Measurements from ENCODE around the gene CLSTN2.

The CLSTN2 gene

GRCh38 chr3:140466535-140466934 lies 531.5 kb downstream of the CLSTN2 start:
- Histone ChIP-seq H3K9me3 (ENCODE audit: severe bottlenecking) (no peaks in the 10 kb centered on the region), H3K27me3 (ENCODE audit: insufficient read depth, low read depth, severe bottlenecking) (no peaks in the 10 kb centered on the region), H3K27ac (no peak overlapping the region), H3K36me3 (no peaks in the 10 kb centered on the region), H3K4me3 (ENCODE audit: low read depth, low read length) (no peak overlapping the region)
- no peak for DNase-seq
- no peak for TF ChIP-seq CTCF (IDR thresholded peaks at IDR 0.05; ENCODE audit: low read depth, low read length)

GRCh38 chr3:140467104-140467577 lies 532.2 kb downstream of the CLSTN2 start:
- Histone ChIP-seq H3K4me3 (ENCODE audit: low read depth, low read length) (no peak overlapping the region), H3K36me3 (no peaks in the 10 kb centered on the region), H3K27ac (no peak overlapping the region), H3K9me3 (ENCODE audit: severe bottlenecking) (no peaks in the 10 kb centered on the region), H3K27me3 (ENCODE audit: insufficient read depth, low read depth, severe bottlenecking) (no peaks in the 10 kb centered on the region)
- DNase-seq = no peak
- no peak for TF ChIP-seq CTCF (IDR thresholded peaks at IDR 0.05; ENCODE audit: low read depth, low read length)

DNA sequence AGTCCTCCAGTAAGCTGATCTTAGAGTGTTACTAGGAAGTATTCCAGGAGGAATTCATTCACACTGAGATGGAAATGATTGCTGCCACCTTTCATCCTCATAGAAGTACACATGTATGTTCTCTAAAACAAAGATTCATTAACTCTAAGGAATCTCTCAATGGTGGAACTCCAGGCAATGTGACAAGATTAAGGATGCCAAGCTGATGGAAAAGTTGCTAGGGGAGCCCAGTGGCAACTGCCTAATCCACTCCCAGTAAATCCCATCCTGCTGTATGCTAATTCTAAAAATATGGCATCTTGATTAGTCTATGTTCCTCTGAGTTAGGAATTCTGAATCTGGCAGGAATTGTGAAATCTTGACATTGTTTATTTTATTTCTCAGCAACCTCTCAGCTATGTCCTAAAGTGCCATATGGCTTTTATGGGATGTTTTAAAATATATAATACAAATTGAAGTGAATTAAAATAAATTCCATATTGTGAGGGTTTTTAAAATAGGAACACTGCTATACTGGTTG lies 532.9 kb downstream of the CLSTN2 start:
- H3K27ac ChIP-seq = no peak overlapping the region
- H3K9me3 ChIP-seq (ENCODE audit: severe bottlenecking) = no peaks in the 10 kb centered on the region
- no peak overlapping the region for H3K4me3 ChIP-seq (ENCODE audit: low read depth, low read length)
- DNase-seq = no peak
- H3K27me3 ChIP-seq (ENCODE audit: insufficient read depth, low read depth, severe bottlenecking) = no peaks in the 10 kb centered on the region
- no peak for TF ChIP-seq CTCF (IDR thresholded peaks at IDR 0.05; ENCODE audit: low read depth, low read length)
- no peaks in the 10 kb centered on the region for H3K36me3 ChIP-seq

- Histone ChIP-seq H3K27me3 (ENCODE audit: insufficient read depth, low read depth, severe bottlenecking) (no peaks in the 10 kb centered on the region), H3K4me3 (ENCODE audit: low read depth, low read length) (no peak overlapping the region), H3K27ac (no peak overlapping the region), H3K9me3 (ENCODE audit: severe bottlenecking) (no peaks in the 10 kb centered on the region), H3K36me3 (no peaks in the 10 kb centered on the region)
- DNase-seq = no peak
- TF ChIP-seq CTCF (IDR thresholded peaks at IDR 0.05; ENCODE audit: low read depth, low read length) = no peak
Measured at GRCh38 chr3:140468407-140468806, 533.4 kb downstream of the CLSTN2 start.

DNA sequence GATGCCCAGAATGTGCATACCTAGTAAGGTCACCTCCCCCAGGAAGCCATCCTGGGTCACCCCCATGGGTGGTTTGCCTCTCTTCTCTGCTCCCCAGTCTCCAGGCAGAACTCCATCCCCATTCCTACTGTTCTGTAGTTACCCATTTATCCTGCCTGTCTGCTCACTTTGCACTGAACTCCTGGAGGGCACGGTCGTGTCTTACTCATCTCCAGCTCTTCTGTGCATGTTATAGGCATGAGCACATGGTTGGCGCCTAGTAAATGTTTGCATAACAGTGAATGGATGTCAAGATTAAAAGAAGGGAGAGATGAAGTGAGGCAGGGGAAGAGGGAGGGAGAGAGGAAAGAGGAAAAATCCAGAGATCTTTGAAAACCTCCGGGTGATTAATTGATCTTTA lies 534.5 kb downstream of the CLSTN2 start:
- TF ChIP-seq CTCF (IDR thresholded peaks at IDR 0.05; ENCODE audit: low read depth, low read length) = no peak
- Histone ChIP-seq H3K4me3 (ENCODE audit: low read depth, low read length) (no peak overlapping the region), H3K27ac (no peak overlapping the region), H3K9me3 (ENCODE audit: severe bottlenecking) (no peaks in the 10 kb centered on the region), H3K36me3 (no peaks in the 10 kb centered on the region), H3K27me3 (ENCODE audit: insufficient read depth, low read depth, severe bottlenecking) (no peaks in the 10 kb centered on the region)
- DNase-seq = no peak

DNA sequence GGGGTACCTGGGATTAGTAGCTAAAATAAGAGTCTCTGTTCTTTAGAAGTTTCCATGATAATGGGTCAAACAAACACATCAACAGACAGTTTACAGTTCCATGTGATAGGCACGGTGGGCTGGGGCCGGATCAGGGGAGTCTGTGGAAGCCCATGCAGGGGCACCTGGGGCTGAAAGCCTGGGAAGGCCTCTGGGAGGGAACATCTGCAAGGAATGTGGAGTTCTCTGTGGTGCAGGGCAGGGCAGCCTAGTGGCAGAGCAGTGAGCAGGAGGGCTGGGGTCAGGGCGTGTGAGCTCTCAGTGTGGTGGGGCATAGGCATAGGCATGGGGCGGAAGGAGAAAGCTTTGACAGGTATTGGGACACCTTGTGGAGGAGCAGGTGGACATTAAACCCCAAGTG lies 535.2 kb downstream of the CLSTN2 start:
- no peak overlapping the region for H3K27ac ChIP-seq
- no peaks in the 10 kb centered on the region for H3K36me3 ChIP-seq
- no peak for DNase-seq
- no peak for TF ChIP-seq CTCF (IDR thresholded peaks at IDR 0.05; ENCODE audit: low read depth, low read length)
- H3K27me3 ChIP-seq (ENCODE audit: insufficient read depth, low read depth, severe bottlenecking) = no peaks in the 10 kb centered on the region
- H3K9me3 ChIP-seq (ENCODE audit: severe bottlenecking) = no peaks in the 10 kb centered on the region
- H3K4me3 ChIP-seq (ENCODE audit: low read depth, low read length) = no peak overlapping the region

All from WERI-Rb-1 (cell line).